ENCODE data around the gene SIX3. TPM values are rescaled to one million over a fixed set of nuclear protein-coding genes. Genes with fewer than 3 reads are reported as not detected.

SIX3 gene
- total RNA-seq, 1 donor from 2014 or later = not detected

- H3K36me3 Mint-ChIP-seq (ENCODE audit: low read depth, unreplicated experiment) = peaks cover 6% of the 10 kb centered on the region
- TF ChIP-seq CTCF (IDR thresholded peaks at IDR 0.05; ENCODE audit: unreplicated experiment) = no peak
- H3K9me3 Mint-ChIP-seq (ENCODE audit: unreplicated experiment) = no peaks in the 10 kb centered on the region
- no peak for DNase-seq (ENCODE audit: low spot score)
- H3K27me3 Mint-ChIP-seq (ENCODE audit: unreplicated experiment) = peaks cover 1% of the 10 kb centered on the region
- H3K4me3 Mint-ChIP-seq (ENCODE audit: unreplicated experiment) = no peak overlapping the region
- H3K27ac Mint-ChIP-seq (ENCODE audit: unreplicated experiment) = no peak overlapping the region
- no peaks in the 10 kb centered on the region for H3K4me1 Mint-ChIP-seq (ENCODE audit: unreplicated experiment)
Measured at GRCh38 chr2:44983836-44984604, 42.5 kb downstream of the SIX3 start.

GRCh38 chr2:44989176-44989575 is 47.7 kb downstream of the SIX3 start:
- TF ChIP-seq CTCF (IDR thresholded peaks at IDR 0.05; ENCODE audit: unreplicated experiment) = no peak
- Mint-ChIP-seq H3K27me3 (ENCODE audit: unreplicated experiment) (peaks cover 1% of the 10 kb centered on the region), H3K27ac (ENCODE audit: unreplicated experiment) (no peak overlapping the region), H3K4me3 (ENCODE audit: unreplicated experiment) (no peak overlapping the region), H3K36me3 (ENCODE audit: low read depth, unreplicated experiment) (peaks cover 11% of the 10 kb centered on the region), H3K4me1 (ENCODE audit: unreplicated experiment) (no peaks in the 10 kb centered on the region), H3K9me3 (ENCODE audit: unreplicated experiment) (no peaks in the 10 kb centered on the region)
- no peak for DNase-seq (ENCODE audit: low spot score)

- Mint-ChIP-seq H3K27me3 (ENCODE audit: unreplicated experiment) (peaks cover 2% of the 10 kb centered on the region), H3K36me3 (ENCODE audit: low read depth, unreplicated experiment) (peaks cover 4% of the 10 kb centered on the region), H3K27ac (ENCODE audit: unreplicated experiment) (no peak overlapping the region), H3K4me3 (ENCODE audit: unreplicated experiment) (no peak overlapping the region), H3K4me1 (ENCODE audit: unreplicated experiment) (no peaks in the 10 kb centered on the region), H3K9me3 (ENCODE audit: unreplicated experiment) (no peaks in the 10 kb centered on the region)
- DNase-seq (ENCODE audit: low spot score) = no peak
- no peak for TF ChIP-seq CTCF (IDR thresholded peaks at IDR 0.05; ENCODE audit: unreplicated experiment)
Measured at GRCh38 chr2:44994377-44994776, 52.9 kb downstream of the SIX3 start.

Other genes with a start within 250 kb of the SIX3 start
- gene SIX2, start 67.8 kb downstream of the SIX3 start, total RNA-seq (ENCODE audit: unreplicated experiment) = 2.0 TPM

All from endothelial cell (in vitro differentiated cells).